GM18870 (cell line): ENCODE results near the gene SLC25A12.
"Not testable (repeated sequence)": the region's sequence is repeated elsewhere in the genome, so short reads cannot be mapped to it uniquely, and the experiment has no call there.

Experiments used
- ATAC-seq: cut with Tn5 transposase; IDR thresholded peaks from one replicate; pipeline ENCODE4 v1.9.1; 2021; ENCODE audit warnings: moderate library complexity; ENCODE audit not compliant: unreplicated experiment

SLC25A12 gene

GRCh38 chr2:171830039-171830438, 64.0 kb downstream of the SLC25A12 start:
- no peak for ATAC-seq

GRCh38 chr2:171824086-171824485, 70.0 kb downstream of the SLC25A12 start:
- ATAC-seq: no peak

- no peak for ATAC-seq
Measured at GRCh38 chr2:171822525-171823322, 71.3 kb downstream of the SLC25A12 start.

- no peak for ATAC-seq
Measured at GRCh38 chr2:171819453-171819852, 74.6 kb downstream of the SLC25A12 start.

- ATAC-seq: no peak
Measured at GRCh38 chr2:171814883-171815282, 79.2 kb downstream of the SLC25A12 start.

- ATAC-seq: no peak
Measured at GRCh38 chr2:171814174-171814573, 79.9 kb downstream of the SLC25A12 start.

GRCh38 chr2:171813729-171814128, 80.3 kb downstream of the SLC25A12 start:
- no peak for ATAC-seq

GRCh38 chr2:171813126-171813525, 80.9 kb downstream of the SLC25A12 start:
- no peak for ATAC-seq

GRCh38 chr2:171811245-171811628, 82.8 kb downstream of the SLC25A12 start:
- no peak for ATAC-seq

GRCh38 chr2:171810422-171811244, 83.4 kb downstream of the SLC25A12 start:
- ATAC-seq: no peak

- not testable (repeated sequence) for ATAC-seq
Measured at GRCh38 chr2:171808885-171809284, 85.2 kb downstream of the SLC25A12 start.

GRCh38 chr2:171807831-171808393, 86.1 kb downstream of the SLC25A12 start:
- ATAC-seq: no peak

GRCh38 chr2:171807119-171807518, 86.9 kb downstream of the SLC25A12 start:
- ATAC-seq: no peak

GRCh38 chr2:171804456-171804855, 89.6 kb downstream of the SLC25A12 start:
- no peak for ATAC-seq

GRCh38 chr2:171803757-171804156, 90.3 kb downstream of the SLC25A12 start:
- ATAC-seq: no peak

GRCh38 chr2:171800639-171801038, 93.4 kb downstream of the SLC25A12 start:
- no peak for ATAC-seq

GRCh38 chr2:171798156-171798820, 95.8 kb downstream of the SLC25A12 start:
- no peak for ATAC-seq

GRCh38 chr2:171794918-171795317, 99.1 kb downstream of the SLC25A12 start:
- no peak for ATAC-seq

- ATAC-seq: no peak
Measured at GRCh38 chr2:171793691-171794678, 100.1 kb downstream of the SLC25A12 start.
